Measurements from ENCODE around the gene PWWP2B. TPM values are rescaled to one million over a fixed set of nuclear protein-coding genes. Genes with fewer than 3 reads are reported as not detected.
"Not testable (repeated sequence)": the region's sequence is repeated elsewhere in the genome, so short reads cannot be mapped to it uniquely, and the experiment has no call there.

PWWP2B gene
- total and polyA plus RNA-seq, 2 experiments from 2014 or later: 2.3 to 12.8 TPM

- H3K4me2 ChIP-seq; H3K4me3 ChIP-seq; H3F3A ChIP-seq (replicated peaks; ENCODE audit: low read depth); H3K36me3 Mint-ChIP-seq (ENCODE audit: low read depth); DNase-seq (ENCODE audit: low spot score); H3K79me2 ChIP-seq (replicated peaks; ENCODE audit: insufficient read depth); H3K27ac ChIP-seq (ENCODE audit: low read depth); H3K9me3 Mint-ChIP-seq; ATAC-seq; H3K4me3 Mint-ChIP-seq; H3K27me3 ChIP-seq (ENCODE audit: insufficient read depth); H3K4me1 ChIP-seq (ENCODE audit: insufficient read depth); H4K20me1 ChIP-seq (replicated peaks; ENCODE audit: insufficient read depth); H3K27ac Mint-ChIP-seq; H2AFZ ChIP-seq; H3K9me2 ChIP-seq (ENCODE audit: insufficient read depth); H3K36me3 ChIP-seq (ENCODE audit: insufficient read depth): not testable (repeated sequence)
- peaks cover 12% of the 10 kb centered on the region for H3K27me3 Mint-ChIP-seq (ENCODE audit: insufficient read depth, low read depth, poor library complexity)
- H3K4me1 Mint-ChIP-seq: peaks cover 17% of the 10 kb centered on the region
Measured at GRCh38 chr10:132386896-132387295, 10.1 kb upstream of the PWWP2B start.

- H3F3A ChIP-seq (replicated peaks; ENCODE audit: low read depth): no peaks in the 10 kb centered on the region
- H3K27me3 Mint-ChIP-seq (ENCODE audit: insufficient read depth, low read depth, poor library complexity): peaks cover 15% of the 10 kb centered on the region
- H3K36me3 ChIP-seq (ENCODE audit: insufficient read depth): no peaks in the 10 kb centered on the region
- H3K36me3 Mint-ChIP-seq (ENCODE audit: low read depth): peaks cover 3% of the 10 kb centered on the region; the same call in 1 of the 3 replicates
- H3K79me2 ChIP-seq (replicated peaks; ENCODE audit: insufficient read depth): no peaks in the 10 kb centered on the region
- peak overlapping the region; percentile 81; the same call in 1 of the 2 replicates for H2AFZ ChIP-seq
- no peaks in the 10 kb centered on the region for H3K27me3 ChIP-seq (ENCODE audit: insufficient read depth)
- H3K9me2 ChIP-seq (ENCODE audit: insufficient read depth): peaks cover 10% of the 10 kb centered on the region
- H3K4me1 Mint-ChIP-seq: peaks cover 16% of the 10 kb centered on the region
- H3K4me1 ChIP-seq (ENCODE audit: insufficient read depth): peaks cover 9% of the 10 kb centered on the region; the same call in 1 of the 2 replicates
- H3K9me3 Mint-ChIP-seq: peaks cover 5% of the 10 kb centered on the region; the same call in 1 of the 3 replicates
- TF ChIP-seq, protein P1, sequence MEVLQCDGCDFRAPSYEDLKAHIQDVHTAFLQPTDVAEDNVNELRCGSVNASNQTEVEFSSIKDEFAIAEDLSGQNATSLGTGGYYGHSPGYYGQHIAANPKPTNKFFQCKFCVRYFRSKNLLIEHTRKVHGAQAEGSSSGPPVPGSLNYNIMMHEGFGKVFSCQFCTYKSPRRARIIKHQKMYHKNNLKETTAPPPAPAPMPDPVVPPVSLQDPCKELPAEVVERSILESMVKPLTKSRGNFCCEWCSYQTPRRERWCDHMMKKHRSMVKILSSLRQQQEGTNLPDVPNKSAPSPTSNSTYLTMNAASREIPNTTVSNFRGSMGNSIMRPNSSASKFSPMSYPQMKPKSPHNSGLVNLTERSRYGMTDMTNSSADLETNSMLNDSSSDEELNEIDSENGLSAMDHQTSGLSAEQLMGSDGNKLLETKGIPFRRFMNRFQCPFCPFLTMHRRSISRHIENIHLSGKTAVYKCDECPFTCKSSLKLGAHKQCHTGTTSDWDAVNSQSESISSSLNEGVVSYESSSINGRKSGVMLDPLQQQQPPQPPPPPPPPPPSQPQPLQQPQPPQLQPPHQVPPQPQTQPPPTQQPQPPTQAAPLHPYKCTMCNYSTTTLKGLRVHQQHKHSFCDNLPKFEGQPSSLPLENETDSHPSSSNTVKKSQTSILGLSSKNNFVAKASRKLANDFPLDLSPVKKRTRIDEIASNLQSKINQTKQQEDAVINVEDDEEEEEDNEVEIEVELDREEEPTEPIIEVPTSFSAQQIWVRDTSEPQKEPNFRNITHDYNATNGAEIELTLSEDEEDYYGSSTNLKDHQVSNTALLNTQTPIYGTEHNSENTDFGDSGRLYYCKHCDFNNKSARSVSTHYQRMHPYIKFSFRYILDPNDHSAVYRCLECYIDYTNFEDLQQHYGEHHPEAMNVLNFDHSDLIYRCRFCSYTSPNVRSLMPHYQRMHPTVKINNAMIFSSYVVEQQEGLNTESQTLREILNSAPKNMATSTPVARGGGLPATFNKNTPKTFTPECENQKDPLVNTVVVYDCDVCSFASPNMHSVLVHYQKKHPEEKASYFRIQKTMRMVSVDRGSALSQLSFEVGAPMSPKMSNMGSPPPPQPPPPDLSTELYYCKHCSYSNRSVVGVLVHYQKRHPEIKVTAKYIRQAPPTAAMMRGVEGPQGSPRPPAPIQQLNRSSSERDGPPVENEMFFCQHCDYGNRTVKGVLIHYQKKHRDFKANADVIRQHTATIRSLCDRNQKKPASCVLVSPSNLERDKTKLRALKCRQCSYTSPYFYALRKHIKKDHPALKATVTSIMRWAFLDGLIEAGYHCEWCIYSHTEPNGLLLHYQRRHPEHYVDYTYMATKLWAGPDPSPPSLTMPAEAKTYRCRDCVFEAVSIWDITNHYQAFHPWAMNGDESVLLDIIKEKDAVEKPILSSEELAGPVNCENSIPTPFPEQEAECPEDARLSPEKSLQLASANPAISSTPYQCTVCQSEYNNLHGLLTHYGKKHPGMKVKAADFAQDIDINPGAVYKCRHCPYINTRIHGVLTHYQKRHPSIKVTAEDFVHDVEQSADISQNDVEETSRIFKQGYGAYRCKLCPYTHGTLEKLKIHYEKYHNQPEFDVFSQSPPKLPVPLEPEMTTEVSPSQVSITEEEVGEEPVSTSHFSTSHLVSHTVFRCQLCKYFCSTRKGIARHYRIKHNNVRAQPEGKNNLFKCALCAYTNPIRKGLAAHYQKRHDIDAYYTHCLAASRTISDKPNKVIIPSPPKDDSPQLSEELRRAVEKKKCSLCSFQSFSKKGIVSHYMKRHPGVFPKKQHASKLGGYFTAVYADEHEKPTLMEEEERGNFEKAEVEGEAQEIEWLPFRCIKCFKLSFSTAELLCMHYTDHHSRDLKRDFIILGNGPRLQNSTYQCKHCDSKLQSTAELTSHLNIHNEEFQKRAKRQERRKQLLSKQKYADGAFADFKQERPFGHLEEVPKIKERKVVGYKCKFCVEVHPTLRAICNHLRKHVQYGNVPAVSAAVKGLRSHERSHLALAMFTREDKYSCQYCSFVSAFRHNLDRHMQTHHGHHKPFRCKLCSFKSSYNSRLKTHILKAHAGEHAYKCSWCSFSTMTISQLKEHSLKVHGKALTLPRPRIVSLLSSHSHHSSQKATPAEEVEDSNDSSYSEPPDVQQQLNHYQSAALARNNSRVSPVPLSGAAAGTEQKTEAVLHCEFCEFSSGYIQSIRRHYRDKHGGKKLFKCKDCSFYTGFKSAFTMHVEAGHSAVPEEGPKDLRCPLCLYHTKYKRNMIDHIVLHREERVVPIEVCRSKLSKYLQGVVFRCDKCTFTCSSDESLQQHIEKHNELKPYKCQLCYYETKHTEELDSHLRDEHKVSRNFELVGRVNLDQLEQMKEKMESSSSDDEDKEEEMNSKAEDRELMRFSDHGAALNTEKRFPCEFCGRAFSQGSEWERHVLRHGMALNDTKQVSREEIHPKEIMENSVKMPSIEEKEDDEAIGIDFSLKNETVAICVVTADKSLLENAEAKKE (CRISPR knock-in tag; IDR thresholded peaks at IDR 0.05): no peak
- no peak for TF ChIP-seq EZH2phosphoT487 (IDR thresholded peaks at IDR 0.05; ENCODE audit: unreplicated experiment)
- TF ChIP-seq, protein P2, sequence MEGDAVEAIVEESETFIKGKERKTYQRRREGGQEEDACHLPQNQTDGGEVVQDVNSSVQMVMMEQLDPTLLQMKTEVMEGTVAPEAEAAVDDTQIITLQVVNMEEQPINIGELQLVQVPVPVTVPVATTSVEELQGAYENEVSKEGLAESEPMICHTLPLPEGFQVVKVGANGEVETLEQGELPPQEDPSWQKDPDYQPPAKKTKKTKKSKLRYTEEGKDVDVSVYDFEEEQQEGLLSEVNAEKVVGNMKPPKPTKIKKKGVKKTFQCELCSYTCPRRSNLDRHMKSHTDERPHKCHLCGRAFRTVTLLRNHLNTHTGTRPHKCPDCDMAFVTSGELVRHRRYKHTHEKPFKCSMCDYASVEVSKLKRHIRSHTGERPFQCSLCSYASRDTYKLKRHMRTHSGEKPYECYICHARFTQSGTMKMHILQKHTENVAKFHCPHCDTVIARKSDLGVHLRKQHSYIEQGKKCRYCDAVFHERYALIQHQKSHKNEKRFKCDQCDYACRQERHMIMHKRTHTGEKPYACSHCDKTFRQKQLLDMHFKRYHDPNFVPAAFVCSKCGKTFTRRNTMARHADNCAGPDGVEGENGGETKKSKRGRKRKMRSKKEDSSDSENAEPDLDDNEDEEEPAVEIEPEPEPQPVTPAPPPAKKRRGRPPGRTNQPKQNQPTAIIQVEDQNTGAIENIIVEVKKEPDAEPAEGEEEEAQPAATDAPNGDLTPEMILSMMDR (conservative IDR thresholded peaks at IDR 0.05; ENCODE audit: low read depth in 2 of 2): peak; percentile 49 to 86
- 0 out of 2 replicates have a peak, but pooled peaks have one; percentile 24 for TF ChIP-seq POLR2AphosphoS5 (IDR thresholded peaks at IDR 0.05; ENCODE audit: low read depth)
- no peaks in the 10 kb centered on the region for H4K20me1 ChIP-seq (replicated peaks; ENCODE audit: insufficient read depth)
- H3K27ac ChIP-seq (ENCODE audit: low read depth): no peak overlapping the region; the same call in 1 of the 2 replicates
- peak overlapping the region; percentile 52 for H3K4me3 Mint-ChIP-seq
- H3K4me3 ChIP-seq: peak overlapping the region; percentile 36; the same call in 1 of the 2 replicates
- no peak overlapping the region; the same call in 1 of the 2 replicates for H3K27ac Mint-ChIP-seq
- H3K4me2 ChIP-seq: peak overlapping the region; percentile 71
- ATAC-seq: peak; percentile 58
- DNase-seq (ENCODE audit: low spot score): peak; percentile 88
Measured at GRCh38 chr10:132387764-132388210, 9.2 kb upstream of the PWWP2B start.
